Mesendoderm (in vitro differentiated cells): Measurements from ENCODE around the gene CREG2.
A peak's percentile ranks its signal among the peaks of the same experiment; 100 is the strongest.

ENCODE experiments used
- DNase-seq: peaks from one replicate; pipeline ENCODE4 v3.0.0; 2013
- H2AK5ac ChIP-seq: 2 replicates; pipeline ENCODE4 v1.6.1; 2013; ENCODE audit warnings: low read length, inconsistent platforms
- H2BK120ac ChIP-seq: 2 replicates; pipeline ENCODE4 v1.6.1; 2013; ENCODE audit warnings: low read depth, mild to moderate bottlenecking, low read length, moderate library complexity, mixed read lengths
- H2BK15ac ChIP-seq: replicated peaks from 2 replicates; pipeline ENCODE4 v1.6.1; 2013; ENCODE audit warnings: low read depth, mild to moderate bottlenecking, moderate library complexity
- H2BK5ac ChIP-seq: 2 replicates; pipeline ENCODE4 v1.6.1; 2013; ENCODE audit warnings: low read length, inconsistent platforms
- H3K18ac ChIP-seq: 2 replicates; pipeline ENCODE4 v1.6.1; 2013; ENCODE audit warnings: mild to moderate bottlenecking, low read length, mixed read lengths
- H3K23ac ChIP-seq: one replicate; pipeline ENCODE4 v1.6.1; 2013; ENCODE audit warnings: low read length
- H3K27ac ChIP-seq: 2 replicates; pipeline ENCODE4 v1.5.1; 2013; ENCODE audit warnings: low read depth, mild to moderate bottlenecking, inconsistent platforms, low read length, moderate library complexity
- H3K27me3 ChIP-seq: 2 replicates; pipeline ENCODE4 v1.6.1; 2013; ENCODE audit warnings: low read length, control low read depth, mild to moderate bottlenecking, inconsistent platforms; ENCODE audit not compliant: insufficient read depth, poor library complexity
- H3K36me3 ChIP-seq: 2 replicates; pipeline ENCODE4 v1.6.1; 2013; ENCODE audit warnings: low read length, inconsistent platforms; ENCODE audit not compliant: control insufficient read depth, insufficient read depth
- H3K4ac ChIP-seq: one replicate; pipeline ENCODE4 v1.6.1; 2013; ENCODE audit warnings: low read depth, mild to moderate bottlenecking, low read length, moderate library complexity
- H3K4me1 ChIP-seq: 2 replicates; pipeline ENCODE4 v1.6.1; 2013; ENCODE audit warnings: low read depth, low read length, inconsistent platforms; ENCODE audit not compliant: control insufficient read depth
- H3K4me2 ChIP-seq: 2 replicates; pipeline ENCODE4 v1.6.1; 2013; ENCODE audit warnings: low read length
- H3K4me3 ChIP-seq: 2 replicates; pipeline ENCODE4 v1.5.1; 2013; ENCODE audit warnings: mild to moderate bottlenecking, low read length
- H3K56ac ChIP-seq: one replicate; pipeline ENCODE4 v1.6.1; 2013; ENCODE audit warnings: low read length
- H3K79me1 ChIP-seq: 2 replicates; pipeline ENCODE4 v1.6.1; 2013; ENCODE audit warnings: low read length, inconsistent platforms
- H3K79me2 ChIP-seq: 2 replicates; pipeline ENCODE4 v1.6.1; 2013; ENCODE audit warnings: mild to moderate bottlenecking, low read length; ENCODE audit not compliant: control insufficient read depth, insufficient read depth
- H3K9ac ChIP-seq: 2 replicates; pipeline ENCODE4 v1.6.1; 2013; ENCODE audit warnings: low read length, inconsistent platforms
- H4K5ac ChIP-seq: one replicate; pipeline ENCODE4 v1.6.1; 2013; ENCODE audit warnings: low read length
- H4K8ac ChIP-seq: one replicate; pipeline ENCODE4 v1.6.1; 2013; ENCODE audit warnings: low read depth, mild to moderate bottlenecking, control low read depth, low read length, moderate library complexity
- WGBS: extraction: QIAGEN DNeasy Blood & Tissue Kit; methylation state at CpG from one replicate; pipeline ENCODE4 v1.1.7; 2013; ENCODE audit warnings: low lambda C conversion rate, missing lambda C conversion rate; ENCODE audit not compliant: insufficient coverage; ENCODE audit errors: extremely low coverage; 5-methylcytosine and 5-hydroxymethylcytosine counted together

Gene CREG2

DNA sequence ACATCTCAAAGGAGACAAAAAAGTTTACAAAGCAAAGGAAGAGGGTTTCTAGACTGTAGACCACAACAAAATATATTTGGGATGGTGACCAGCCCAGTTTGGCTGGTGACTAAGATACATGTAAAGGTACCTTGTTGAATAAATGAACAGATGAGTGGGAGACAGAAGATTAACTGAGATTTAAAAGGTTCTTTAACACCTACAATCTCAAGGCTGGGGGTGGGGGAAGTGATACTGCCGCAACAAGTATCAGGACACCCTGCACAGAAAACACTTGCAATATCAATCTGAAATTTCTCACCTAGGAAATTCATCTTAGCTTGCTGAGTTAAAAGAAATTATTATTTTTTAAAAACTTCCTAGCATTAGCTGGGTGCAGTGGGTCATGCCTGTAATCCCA is 87.1 kb downstream of the CREG2 start:
- whole genome bisulfite sequencing: no CpG with 5 or more reads among the region's 1 CpG

GRCh38 chr2:101299604-101300003 is 87.7 kb downstream of the CREG2 start:
- H3K56ac ChIP-seq: peak overlapping the region; percentile 15
- H3K4me3 ChIP-seq: no peak overlapping the region
- no peak overlapping the region for H2BK15ac ChIP-seq
- DNase-seq: no peak
- H3K4me1 ChIP-seq: no peaks in the 10 kb centered on the region
- no peak overlapping the region for H2BK120ac ChIP-seq
- peaks cover 31% of the 10 kb centered on the region for H3K79me2 ChIP-seq
- no peak overlapping the region for H3K23ac ChIP-seq
- H2BK5ac ChIP-seq: no peak overlapping the region
- H4K8ac ChIP-seq: no peak overlapping the region
- H3K27me3 ChIP-seq: no peaks in the 10 kb centered on the region
- H2AK5ac ChIP-seq: no peak overlapping the region
- peaks cover 1% of the 10 kb centered on the region for H3K36me3 ChIP-seq
- no peak overlapping the region for H3K9ac ChIP-seq
- H3K27ac ChIP-seq: no peak overlapping the region
- H3K4ac ChIP-seq: no peak overlapping the region
- H3K79me1 ChIP-seq: peaks cover 16% of the 10 kb centered on the region
- no CpG with 5 or more reads among the region's 6 CpGs for WGBS
- H4K5ac ChIP-seq: no peak overlapping the region
- H3K4me2 ChIP-seq: no peak overlapping the region
- no peak overlapping the region for H3K18ac ChIP-seq

More for the DNA sequence above, 87.1 kb downstream of the CREG2 start:
- no peak overlapping the region for H3K4ac ChIP-seq
- peaks cover 1% of the 10 kb centered on the region for H3K36me3 ChIP-seq
- H3K27me3 ChIP-seq: no peaks in the 10 kb centered on the region
- H3K18ac ChIP-seq: no peak overlapping the region
- H2BK120ac ChIP-seq: no peak overlapping the region
- no peaks in the 10 kb centered on the region for H3K4me1 ChIP-seq
- no peak overlapping the region for H3K4me2 ChIP-seq
- H3K4me3 ChIP-seq: no peak overlapping the region
- no peak overlapping the region for H2AK5ac ChIP-seq
- H3K79me2 ChIP-seq: peaks cover 34% of the 10 kb centered on the region
- H3K9ac ChIP-seq: no peak overlapping the region
- H3K56ac ChIP-seq: no peak overlapping the region
- H4K8ac ChIP-seq: no peak overlapping the region
- no peak for DNase-seq
- no peak overlapping the region for H3K27ac ChIP-seq
- H2BK5ac ChIP-seq: no peak overlapping the region
- peaks cover 17% of the 10 kb centered on the region for H3K79me1 ChIP-seq
- H2BK15ac ChIP-seq: no peak overlapping the region
- H3K23ac ChIP-seq: no peak overlapping the region
- no peak overlapping the region for H4K5ac ChIP-seq

DNA sequence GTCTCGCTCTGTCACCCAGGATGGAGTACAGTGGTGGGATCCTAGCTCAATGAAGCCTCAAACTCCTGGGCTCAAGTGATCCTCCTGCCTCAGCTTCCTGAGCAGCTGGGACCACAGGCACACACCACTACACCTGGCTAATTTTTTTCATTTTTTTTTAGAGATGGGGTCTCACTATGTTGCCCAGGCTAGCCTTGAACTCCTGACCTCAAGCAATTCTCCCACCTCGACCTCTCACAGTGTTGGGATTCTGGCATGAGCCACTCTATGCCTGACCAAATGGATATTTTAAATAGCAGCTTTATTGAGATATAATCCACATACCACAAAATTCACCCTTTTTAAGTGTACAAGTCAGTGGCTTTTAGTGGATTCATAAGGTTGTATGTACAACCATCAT is 89.9 kb downstream of the CREG2 start:
- Histone ChIP-seq H3K79me2 (peaks cover 21% of the 10 kb centered on the region), H3K4ac (no peak overlapping the region), H3K79me1 (peaks cover 14% of the 10 kb centered on the region), H3K27me3 (no peaks in the 10 kb centered on the region), H3K18ac (no peak overlapping the region), H4K8ac (no peak overlapping the region), H3K4me2 (no peak overlapping the region), H2BK15ac (no peak overlapping the region), H2BK120ac (no peak overlapping the region), H3K9ac (no peak overlapping the region), H3K36me3 (peaks cover 2% of the 10 kb centered on the region), H3K4me3 (no peak overlapping the region), H3K23ac (no peak overlapping the region), H3K56ac (no peak overlapping the region), H2AK5ac (no peak overlapping the region), H4K5ac (no peak overlapping the region), H3K27ac (no peak overlapping the region), H3K4me1 (no peaks in the 10 kb centered on the region), H2BK5ac (no peak overlapping the region)
- no CpG with 5 or more reads among the region's 2 CpGs for WGBS
- DNase-seq: no peak

GRCh38 chr2:101296371-101296770 is 90.9 kb downstream of the CREG2 start:
- H3K36me3 ChIP-seq: peaks cover 2% of the 10 kb centered on the region

DNA sequence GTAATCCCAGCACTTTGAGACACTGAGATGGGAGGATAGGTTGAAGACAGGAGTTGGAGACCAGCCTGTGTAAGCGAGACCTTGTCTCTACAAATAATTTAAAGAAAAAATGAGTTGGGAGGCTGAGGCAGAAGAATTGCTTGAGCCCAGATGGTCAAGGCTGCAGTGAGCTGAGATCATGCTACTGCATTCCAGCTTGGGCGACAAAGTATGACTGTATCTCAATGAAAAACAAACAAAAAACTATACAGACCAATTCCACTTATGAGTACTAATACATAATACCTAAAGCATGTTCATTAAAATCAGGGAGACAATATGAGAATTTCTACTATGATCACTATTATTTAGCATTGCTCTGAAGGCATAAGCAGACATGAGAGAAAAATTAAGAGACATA is 91.4 kb downstream of the CREG2 start:
- H3K79me1 ChIP-seq: peaks cover 14% of the 10 kb centered on the region
- no peak for DNase-seq
- no peak overlapping the region for H3K56ac ChIP-seq
- H3K27ac ChIP-seq: no peak overlapping the region
- no peak overlapping the region for H2BK5ac ChIP-seq
- no peak overlapping the region for H2BK15ac ChIP-seq
- no CpG with 5 or more reads among the region's 2 CpGs for WGBS
- H3K23ac ChIP-seq: no peak overlapping the region
- H3K27me3 ChIP-seq: no peaks in the 10 kb centered on the region
- H2AK5ac ChIP-seq: no peak overlapping the region
- no peak overlapping the region for H3K4me2 ChIP-seq
- no peaks in the 10 kb centered on the region for H3K4me1 ChIP-seq
- H2BK120ac ChIP-seq: no peak overlapping the region
- no peak overlapping the region for H3K4me3 ChIP-seq
- peaks cover 20% of the 10 kb centered on the region for H3K79me2 ChIP-seq
- no peak overlapping the region for H3K4ac ChIP-seq
- no peak overlapping the region for H3K18ac ChIP-seq
- no peak overlapping the region for H3K9ac ChIP-seq
- H3K36me3 ChIP-seq: peaks cover 2% of the 10 kb centered on the region
- no peak overlapping the region for H4K5ac ChIP-seq
- no peak overlapping the region for H4K8ac ChIP-seq

More at GRCh38 chr2:101296371-101296770, 90.9 kb downstream of the CREG2 start:
- H3K79me2 ChIP-seq: peaks cover 21% of the 10 kb centered on the region
- no peak overlapping the region for H3K56ac ChIP-seq
- H4K5ac ChIP-seq: no peak overlapping the region
- no peak overlapping the region for H3K4me2 ChIP-seq
- H3K79me1 ChIP-seq: peaks cover 14% of the 10 kb centered on the region
- no CpG with 5 or more reads among the region's 5 CpGs for WGBS
- no peak for DNase-seq
- H2AK5ac ChIP-seq: no peak overlapping the region
- no peak overlapping the region for H3K23ac ChIP-seq
- H2BK15ac ChIP-seq: no peak overlapping the region
- no peaks in the 10 kb centered on the region for H3K27me3 ChIP-seq
- H3K4me1 ChIP-seq: no peaks in the 10 kb centered on the region
- no peak overlapping the region for H4K8ac ChIP-seq
- H3K27ac ChIP-seq: no peak overlapping the region
- H3K4ac ChIP-seq: no peak overlapping the region
- no peak overlapping the region for H2BK120ac ChIP-seq
- H2BK5ac ChIP-seq: no peak overlapping the region
- H3K18ac ChIP-seq: no peak overlapping the region
- no peak overlapping the region for H3K9ac ChIP-seq
- no peak overlapping the region for H3K4me3 ChIP-seq
